HG02623 (cell line): ENCODE data around the gene P2RX3.

Experiments used
- ATAC-seq: cut with Tn5 transposase; IDR thresholded peaks from one replicate; pipeline ENCODE4 v1.9.1; 2021; ENCODE audit warnings: moderate library complexity; ENCODE audit not compliant: unreplicated experiment

Gene P2RX3

DNA sequence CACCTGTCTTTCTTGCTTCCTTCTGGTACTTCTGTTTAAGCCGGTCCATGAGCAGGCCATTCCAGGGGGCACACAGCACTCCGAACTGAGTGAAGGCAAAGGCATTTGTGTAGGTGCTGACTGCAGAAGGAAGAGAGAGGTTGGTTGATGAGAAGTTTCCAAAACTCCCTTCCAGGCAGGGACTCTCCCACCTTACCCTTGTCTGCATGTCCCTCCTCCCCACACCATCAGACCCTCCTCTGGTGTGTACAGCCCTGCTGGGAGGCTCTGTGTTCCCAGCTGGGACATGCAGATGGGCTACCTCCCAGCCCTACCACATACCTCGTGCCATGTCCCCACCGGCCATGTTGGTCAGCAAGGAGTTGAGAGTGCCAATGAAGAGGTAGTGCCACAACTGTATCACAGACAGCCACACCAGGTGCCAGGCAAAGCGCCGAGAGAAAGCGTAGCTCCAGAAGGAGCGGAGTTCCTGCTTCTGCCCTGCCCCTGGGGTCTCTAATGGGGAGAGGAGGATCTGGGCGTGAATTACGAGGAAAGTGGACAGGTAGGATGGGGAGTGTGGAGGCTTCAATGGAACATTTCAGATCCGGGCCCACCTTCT is 76.6 kb downstream of the P2RX3 start:
- no peak for ATAC-seq

DNA sequence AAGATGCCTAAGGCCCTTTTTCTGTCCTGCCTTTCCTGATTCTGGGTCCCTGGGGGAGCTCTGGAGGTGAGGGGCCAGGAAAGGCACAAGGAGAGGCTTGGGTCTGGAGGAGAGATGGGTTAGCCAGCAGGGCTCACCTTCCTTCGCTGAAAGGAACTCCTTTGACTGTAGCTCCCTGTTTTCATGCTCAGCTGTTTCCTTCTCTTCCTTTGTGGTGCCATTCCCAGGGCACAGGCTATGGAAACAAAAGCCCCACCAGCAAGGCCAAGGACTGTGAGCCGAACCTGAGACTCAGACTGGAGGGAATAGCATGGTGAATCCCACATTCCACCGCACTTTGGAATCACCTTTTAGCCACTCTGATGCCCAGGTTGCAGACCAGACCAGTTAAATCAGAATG is 78.3 kb downstream of the P2RX3 start:
- ATAC-seq = no peak

DNA sequence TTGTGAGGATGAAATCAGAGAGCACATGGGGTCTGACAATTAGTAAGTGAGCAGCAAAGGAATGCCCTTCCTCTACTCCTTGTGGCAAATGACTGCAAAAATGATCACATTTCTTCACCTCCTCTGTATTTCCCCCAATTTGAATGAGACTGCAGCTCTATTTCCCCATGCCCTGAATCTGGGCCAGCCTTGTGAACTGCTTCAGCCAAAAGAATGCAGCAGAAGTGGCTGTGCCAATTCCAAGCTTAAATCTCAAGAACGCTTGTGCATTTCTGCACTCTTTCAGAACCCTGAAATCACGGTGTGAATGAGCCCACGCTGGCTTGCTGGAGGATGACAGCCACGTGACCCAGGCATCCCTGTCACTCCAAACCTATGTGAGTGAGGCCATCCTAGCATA is 78.9 kb downstream of the P2RX3 start:
- ATAC-seq = no peak

DNA sequence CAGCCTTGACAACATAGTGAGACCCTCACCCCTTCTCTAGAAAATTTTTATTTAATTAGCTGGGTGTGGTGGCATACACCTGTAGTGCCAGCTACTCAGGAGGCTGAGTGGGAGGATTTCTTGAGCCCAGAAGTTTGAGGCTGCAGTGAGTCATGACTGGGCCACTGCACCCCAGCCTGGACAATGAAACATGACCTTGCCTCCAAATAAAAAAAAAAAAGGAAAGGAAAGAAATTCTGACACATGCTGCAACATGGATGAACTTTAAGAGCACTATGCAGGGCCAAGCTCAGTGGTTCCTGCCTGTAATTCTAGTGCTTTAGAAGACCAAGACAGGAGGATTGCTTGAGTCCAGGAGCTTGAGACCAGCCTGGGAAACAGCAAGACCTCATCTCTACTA is 80.0 kb downstream of the P2RX3 start:
- no peak for ATAC-seq

GRCh38 chr11:57419146-57419545 is 81.0 kb downstream of the P2RX3 start:
- no peak for ATAC-seq

DNA sequence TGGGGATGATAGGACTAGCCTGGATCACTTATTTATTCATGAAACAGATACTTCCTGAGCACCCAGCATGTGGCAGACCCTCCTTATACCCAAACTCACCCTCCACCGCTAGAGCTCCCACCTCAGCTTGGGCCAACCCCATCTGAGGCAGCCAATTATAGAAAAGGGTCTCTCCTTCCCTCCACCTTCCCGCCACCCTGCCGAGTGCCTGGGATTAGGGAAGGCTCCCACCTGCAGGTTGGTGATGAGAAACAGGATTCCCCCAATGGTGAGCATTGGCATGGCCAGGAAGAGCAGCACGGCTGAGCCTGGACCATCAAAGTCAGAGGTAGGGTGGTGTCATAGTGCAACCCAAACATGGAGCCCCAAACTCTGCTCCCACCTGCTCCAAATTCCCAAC is 82.9 kb downstream of the P2RX3 start:
- no peak for ATAC-seq

DNA sequence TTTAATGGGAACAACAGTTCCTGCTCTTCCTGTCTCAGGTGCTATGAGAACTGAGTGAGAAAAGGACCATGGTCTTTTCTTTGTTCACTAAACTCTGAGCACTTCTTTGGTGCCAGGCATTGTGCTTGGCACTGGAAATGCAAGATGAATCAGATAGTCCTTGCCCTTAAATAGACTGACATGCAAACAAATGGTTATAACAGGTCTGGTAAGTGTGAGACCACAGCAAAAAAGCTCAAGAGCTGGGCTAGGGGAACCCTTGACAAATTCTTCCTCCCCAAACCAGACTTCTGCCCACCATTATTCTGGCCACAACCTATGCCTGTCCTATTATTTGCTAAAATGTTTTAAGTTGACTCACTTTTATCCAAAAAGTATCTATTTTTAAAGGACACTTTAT is 83.7 kb downstream of the P2RX3 start:
- no peak for ATAC-seq
